Endothelial cell of umbilical vein (primary cell): ENCODE results near the gene OLA1. TPM values are rescaled to one million over a fixed set of nuclear protein-coding genes. Genes with fewer than 3 reads are reported as not detected.
A peak's percentile ranks its signal among the peaks of the same experiment; 100 is the strongest.

Experiments used
- BruUV-seq: library from RNA; stranded (reverse); fragments of 400-500 nt; replicated peaks from 2 replicates; lab custom pipeline; 2021; lab: Mats Ljungman, UMichigan
- CTCF ChIA-PET: fragments of 300-600, 350-600 bp; sonication (Branson Sonifier 250); formaldehyde crosslinking; loops from one replicate; lab custom pipeline; 2021; ENCODE audit warnings: antibody characterized with exemption, inconsistent platforms; lab: Charles Lee
- POLR2A ChIA-PET: fragments of 300-600, 350-600 bp; sonication (Branson Sonifier 250); formaldehyde crosslinking; loops from one replicate; lab custom pipeline; 2021; ENCODE audit warnings: antibody characterized with exemption, inconsistent platforms; lab: Charles Lee
- DNase-seq: peaks from one replicate; pipeline ENCODE4 v3.0.0-alpha.2; 2011; ENCODE audit warnings: low read depth, low spot score
- FAIRE-seq: peaks from 2 replicates; lab custom pipeline; 2011; peaks lifted over from hg19 to GRCh38; lab: Jason Lieb, UNC
- H2AFZ ChIP-seq: 2 replicates; pipeline ENCODE4 v1.6.0; 2012; ENCODE audit warnings: low read depth, low read length, control low read depth, inconsistent platforms
- H3K27ac ChIP-seq: 2 replicates; pipeline ENCODE4 v1.5.1; 2011; ENCODE audit warnings: low read depth, mild to moderate bottlenecking, control low read depth, low read length, moderate library complexity; ENCODE audit not compliant: insufficient read depth
- H3K27me3 ChIP-seq, 2 experiments: 2 replicates each; pipeline versions ENCODE4 v1.6.0 to v1.6.1; 2011; ENCODE audit warnings: low read length in 2 of 2, mixed read lengths in 1 of 2; ENCODE audit not compliant: control insufficient read depth in 2 of 2, insufficient read depth in 2 of 2
- H3K36me3 ChIP-seq, 2 experiments: 2 replicates in 1 of 2; 3 replicates in 1 of 2; pipeline ENCODE4 v1.5.1; 2011; ENCODE audit warnings: low read length in 2 of 2, mild to moderate bottlenecking in 1 of 2, moderate library complexity in 1 of 2; ENCODE audit not compliant: control insufficient read depth in 2 of 2, insufficient read depth in 2 of 2; ENCODE audit errors: extremely low read depth in 1 of 2
- H3K4me1 ChIP-seq: 3 replicates; pipeline ENCODE4 v1.5.1; 2011; ENCODE audit warnings: mild to moderate bottlenecking, low read length; ENCODE audit not compliant: control insufficient read depth, insufficient read depth; ENCODE audit errors: extremely low read depth
- H3K4me2 ChIP-seq: 2 replicates; pipeline ENCODE4 v1.6.1; 2011; ENCODE audit warnings: low read length, control low read depth, mixed read lengths; ENCODE audit not compliant: insufficient read depth
- H3K4me3 ChIP-seq, 3 experiments: fragments of 200-600 bp in 1 of 3; sonication (generic), shearing (Covaris generic) in 1 of 3; replicated peaks in 1 of 3; 2 replicates each; pipeline ENCODE4 v1.5.1; 2011 to 2016; ENCODE audit warnings: control low read depth in 3 of 3, low read length in 3 of 3, mild to moderate bottlenecking in 2 of 3, inconsistent platforms in 1 of 3, low read depth in 1 of 3, moderate library complexity in 1 of 3; ENCODE audit not compliant: insufficient read depth in 1 of 3
- H3K79me2 ChIP-seq: 2 replicates; pipeline ENCODE4 v1.6.0; 2012; ENCODE audit warnings: low read length, inconsistent platforms; ENCODE audit not compliant: control insufficient read depth, insufficient read depth
- H3K9ac ChIP-seq: replicated peaks from 2 replicates; pipeline ENCODE3; 2011; ENCODE audit warnings: low read length, control low read depth; ENCODE audit not compliant: insufficient read depth; ENCODE audit errors: extremely low read depth
- H3K9me1 ChIP-seq: replicated peaks from 3 replicates; pipeline ENCODE4 v1.6.0; 2011; ENCODE audit warnings: mild to moderate bottlenecking, low read length; ENCODE audit not compliant: control insufficient read depth, insufficient read depth; ENCODE audit errors: extremely low read depth
- H3K9me3 ChIP-seq: replicated peaks from 2 replicates; pipeline ENCODE4 v1.5.1; 2012; ENCODE audit warnings: low read length, inconsistent platforms; ENCODE audit not compliant: control insufficient read depth, insufficient read depth
- H4K20me1 ChIP-seq: replicated peaks from 2 replicates; pipeline ENCODE3; 2011; ENCODE audit warnings: mild to moderate bottlenecking, low read length; ENCODE audit not compliant: control insufficient read depth, insufficient read depth; ENCODE audit errors: extremely low read depth
- EZH2 ChIP-seq: IDR thresholded peaks from 2 replicates; pipeline ENCODE4 v1.6.1; 2012; ENCODE audit warnings: borderline replicate concordance, low read depth, mild to moderate bottlenecking, moderate library complexity, low read length, inconsistent platforms; ENCODE audit not compliant: severe bottlenecking
- FOS ChIP-seq: IDR thresholded peaks from 2 replicates; pipeline ENCODE4 v1.6.1; 2011; ENCODE audit warnings: mild to moderate bottlenecking, low read length, moderate library complexity, borderline replicate concordance; ENCODE audit not compliant: insufficient read depth
- GATA2 ChIP-seq: IDR thresholded peaks from 2 replicates; pipeline ENCODE4 v1.7.0; 2011; ENCODE audit warnings: low read depth, mild to moderate bottlenecking, moderate library complexity, mixed read lengths, low read length; ENCODE audit not compliant: insufficient read length, insufficient read depth
- JUN ChIP-seq: IDR thresholded peaks from 2 replicates; pipeline ENCODE4 v1.6.1; 2011; ENCODE audit warnings: borderline replicate concordance, low read depth; ENCODE audit not compliant: insufficient read length, insufficient read depth
- MYC ChIP-seq: IDR thresholded peaks from one replicate; pipeline ENCODE4 v1.6.1; 2011; ENCODE audit warnings: mild to moderate bottlenecking, low read depth, low read length
- POLR2A ChIP-seq: IDR thresholded peaks from 2 replicates; pipeline ENCODE4 v1.6.1; 2012; ENCODE audit warnings: low read depth, mild to moderate bottlenecking, control low read depth, low read length
- POLR2AphosphoS5 ChIP-seq: IDR thresholded peaks from 2 replicates; pipeline ENCODE4 v1.6.1; 2012; ENCODE audit warnings: low read depth, mild to moderate bottlenecking, control low read depth, low read length, moderate library complexity; ENCODE audit not compliant: insufficient read depth
- dilution Hi-C: fragments of 300-500 bp; cut with MboI; formaldehyde crosslinking; loops from one replicate; pipeline ENCODE4 v1.15.0; 2019; ENCODE audit warnings: low sequenced_read_pairs; ENCODE audit not compliant: extremely low pct_ligation_motif_present
- intact Hi-C: fragments of 100-400 bp; cut with micrococcal nuclease; formaldehyde crosslinking; loops from one replicate; pipeline ENCODE4 v1.10.0; 2022
- polyA plus RNA-seq, 4 experiments: library from polyadenylated mRNA; depleted of rRNA in 3 of 4; stranded (reverse) in 3 of 4; unstranded in 1 of 4; fragments of >200 nt; gene quantifications; 2 replicates each; pipeline versions ENCODE4 v1.2.1 to v1.2.3, GENCODE V29; 2011 to 2012; ENCODE audit warnings: missing spikeins in 1 of 4
- total RNA-seq: library from RNA; stranded (reverse); gene quantifications from 2 replicates; pipeline ENCODE4 v1.2.3, GENCODE V29; 2021
- TF ChIP-seq, protein P1 (sequence below): IDR thresholded peaks from 2 replicates; pipeline ENCODE4 v1.6.1; 2011; ENCODE audit not compliant: insufficient read depth, insufficient read length
- TF ChIP-seq, protein P2 (sequence below), 2 donors: IDR thresholded peaks; 1 replicate in 1 of 2; 2 replicates in 1 of 2; pipeline ENCODE4 v1.5.1; 2011; ENCODE audit warnings: low read length in 2 of 2, mild to moderate bottlenecking in 2 of 2, moderate library complexity in 2 of 2, control low read depth in 1 of 2, inconsistent platforms in 1 of 2, low read depth in 1 of 2; ENCODE audit not compliant: insufficient read depth in 1 of 2; ENCODE audit errors: extremely low read depth in 1 of 2

OLA1 gene
- total and polyA plus RNA-seq, 2 donors (not counting 3 experiments of a cell fraction or from before 2014, with no cell fraction given) = 30.6 to 93.9 TPM

DNA sequence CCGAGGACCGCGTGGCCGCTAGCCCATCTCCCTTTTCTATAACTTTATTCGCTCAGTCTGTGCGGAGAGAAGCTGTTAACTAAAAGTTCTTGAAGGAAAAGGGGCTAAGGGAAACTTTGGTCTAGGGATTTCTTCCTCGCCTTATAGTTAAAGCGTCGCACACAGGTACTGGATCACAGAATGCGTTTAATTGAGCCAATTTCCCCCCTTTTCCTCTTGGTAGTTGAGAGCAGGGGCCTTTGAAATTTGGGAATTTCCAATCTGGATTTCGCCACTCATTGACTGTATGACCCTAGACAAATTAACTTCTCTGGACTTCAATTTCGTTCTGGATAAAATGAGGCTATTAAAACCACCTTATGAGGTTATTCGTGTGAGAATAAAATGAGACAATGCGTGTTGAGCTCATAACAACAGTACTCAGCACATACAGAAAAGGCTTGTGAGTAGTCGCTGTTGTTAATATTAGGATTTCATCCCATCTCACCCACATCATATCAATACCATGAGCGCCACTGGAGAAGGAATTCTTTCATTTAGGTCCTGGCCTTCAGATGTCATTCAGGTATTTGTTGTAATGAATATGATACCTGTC lies 763 bp upstream of the OLA1 start:
- intact Hi-C loops (loop anchor here (1.0 to 5.0 kb wide), 3 partner anchors 88 to 284 kb away; partner anchors contain the start of gene SP3), dilution Hi-C loops (no loop called here)
- peak overlapping the region in 2 of 3 experiments; percentile 40 to 88 for H3K4me3 ChIP-seq
- ChIA-PET POLR2A (interaction anchor here (0.8 to 1.2 kb wide), 3 partner anchors 9 to 283 kb away, joined by 3 to 4 read pairs (median 3); no protein-coding TSS in a partner anchor), CTCF (interaction anchor here (0.6 to 1.7 kb wide), 5 partner anchors 9 to 103 kb away, joined by 3 to 6 read pairs (median 3); no protein-coding TSS in a partner anchor)
- peak overlapping the region; percentile 78 for H2AFZ ChIP-seq
- H3K36me3 ChIP-seq = peaks cover 0 to 7% of the 10 kb centered on the region in 2 experiments
- DNase-seq = no peak
- H3K27ac ChIP-seq = peak overlapping the region; percentile 46
- TF ChIP-seq MYC (no peak), FOS (no peak), JUN (no peak), EZH2 (no peak), POLR2A (no peak), POLR2AphosphoS5 (no peak), GATA2 (no peak)
- TF ChIP-seq, protein P1, sequence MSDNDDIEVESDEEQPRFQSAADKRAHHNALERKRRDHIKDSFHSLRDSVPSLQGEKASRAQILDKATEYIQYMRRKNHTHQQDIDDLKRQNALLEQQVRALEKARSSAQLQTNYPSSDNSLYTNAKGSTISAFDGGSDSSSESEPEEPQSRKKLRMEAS = no peak
- TF ChIP-seq, protein P2, sequence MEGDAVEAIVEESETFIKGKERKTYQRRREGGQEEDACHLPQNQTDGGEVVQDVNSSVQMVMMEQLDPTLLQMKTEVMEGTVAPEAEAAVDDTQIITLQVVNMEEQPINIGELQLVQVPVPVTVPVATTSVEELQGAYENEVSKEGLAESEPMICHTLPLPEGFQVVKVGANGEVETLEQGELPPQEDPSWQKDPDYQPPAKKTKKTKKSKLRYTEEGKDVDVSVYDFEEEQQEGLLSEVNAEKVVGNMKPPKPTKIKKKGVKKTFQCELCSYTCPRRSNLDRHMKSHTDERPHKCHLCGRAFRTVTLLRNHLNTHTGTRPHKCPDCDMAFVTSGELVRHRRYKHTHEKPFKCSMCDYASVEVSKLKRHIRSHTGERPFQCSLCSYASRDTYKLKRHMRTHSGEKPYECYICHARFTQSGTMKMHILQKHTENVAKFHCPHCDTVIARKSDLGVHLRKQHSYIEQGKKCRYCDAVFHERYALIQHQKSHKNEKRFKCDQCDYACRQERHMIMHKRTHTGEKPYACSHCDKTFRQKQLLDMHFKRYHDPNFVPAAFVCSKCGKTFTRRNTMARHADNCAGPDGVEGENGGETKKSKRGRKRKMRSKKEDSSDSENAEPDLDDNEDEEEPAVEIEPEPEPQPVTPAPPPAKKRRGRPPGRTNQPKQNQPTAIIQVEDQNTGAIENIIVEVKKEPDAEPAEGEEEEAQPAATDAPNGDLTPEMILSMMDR (IDR thresholded peaks at IDR 0.05; ENCODE audit: extremely low read depth in 1 of 2, insufficient read depth in 1 of 2, low read depth in 1 of 2, low read length in 2 of 2) = no peak
- no peaks in the 10 kb centered on the region for H4K20me1 ChIP-seq
- H3K9me3 ChIP-seq = no peaks in the 10 kb centered on the region
- TSS peak; percentile 98 for BruUV-seq
- H3K79me2 ChIP-seq = peaks cover 38% of the 10 kb centered on the region
- FAIRE-seq = no peak
- H3K9ac ChIP-seq = peak overlapping the region; percentile 56
- no peaks in the 10 kb centered on the region for H3K9me1 ChIP-seq
- peak overlapping the region; percentile 66 for H3K4me2 ChIP-seq
- H3K27me3 ChIP-seq = no peaks in the 10 kb centered on the region
- H3K4me1 ChIP-seq = peaks cover 14% of the 10 kb centered on the region
